Kasumi-1 (cell line): ENCODE results near the gene FAM81A.
"Not testable (repeated sequence)": the region's sequence is repeated elsewhere in the genome, so short reads cannot be mapped to it uniquely, and the experiment has no call there.

Experiments used
- DNase-seq, 2 experiments: peaks; one replicate each; lab custom pipeline; 2025; lab: John Stamatoyannopoulos, UW

Gene FAM81A

DNA sequence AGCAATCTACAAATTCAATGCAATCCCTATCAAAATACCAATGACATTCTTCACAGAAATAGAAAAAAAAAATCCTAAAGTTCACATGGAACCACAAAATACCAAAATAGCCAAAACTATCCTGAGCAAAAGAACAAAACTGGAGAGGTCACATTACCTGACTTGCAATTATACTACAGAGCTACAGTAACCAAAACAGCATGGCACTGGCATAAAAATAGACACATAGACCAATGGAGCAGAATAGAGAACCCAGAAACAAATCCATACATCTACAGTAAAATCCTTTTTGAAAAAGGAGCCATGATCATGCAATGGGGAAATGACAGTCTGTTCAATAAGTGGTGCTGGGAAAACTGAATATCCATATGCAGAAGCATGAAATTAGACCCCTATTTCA, 51.5 kb downstream of the FAM81A start:
- DNase-seq: not testable (repeated sequence)

- DNase-seq: no peak
Measured at GRCh38 chr15:59491062-59491461, 53.1 kb downstream of the FAM81A start.

- DNase-seq: peak; percentile 45 to 61
Measured at GRCh38 chr15:59492389-59493377, 54.7 kb downstream of the FAM81A start.

- peak; percentile 5 to 23 for DNase-seq
Measured at GRCh38 chr15:59501597-59501996, 63.6 kb downstream of the FAM81A start.

DNA sequence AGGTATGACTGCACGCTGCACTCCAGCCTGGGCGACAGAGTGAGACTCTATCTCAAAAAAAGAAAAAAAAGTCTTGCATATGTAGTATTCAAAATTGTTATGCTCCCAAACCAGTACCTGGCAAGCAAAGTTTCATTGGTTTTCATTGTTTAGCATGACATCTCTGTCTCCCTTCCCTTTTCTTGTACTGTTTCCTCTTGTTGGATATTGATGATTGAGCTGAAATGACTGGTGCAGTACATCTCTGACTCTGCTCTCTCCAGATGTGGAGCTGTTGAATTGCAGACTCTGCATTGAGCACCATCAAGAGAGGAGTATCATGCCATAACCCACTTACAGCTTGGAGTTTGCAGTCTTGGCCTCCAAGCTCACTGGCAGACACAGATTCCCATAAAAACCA, 77.2 kb downstream of the FAM81A start:
- no peak for DNase-seq

- no peak for DNase-seq
Measured at GRCh38 chr15:59516655-59517461, 78.9 kb downstream of the FAM81A start.

DNA sequence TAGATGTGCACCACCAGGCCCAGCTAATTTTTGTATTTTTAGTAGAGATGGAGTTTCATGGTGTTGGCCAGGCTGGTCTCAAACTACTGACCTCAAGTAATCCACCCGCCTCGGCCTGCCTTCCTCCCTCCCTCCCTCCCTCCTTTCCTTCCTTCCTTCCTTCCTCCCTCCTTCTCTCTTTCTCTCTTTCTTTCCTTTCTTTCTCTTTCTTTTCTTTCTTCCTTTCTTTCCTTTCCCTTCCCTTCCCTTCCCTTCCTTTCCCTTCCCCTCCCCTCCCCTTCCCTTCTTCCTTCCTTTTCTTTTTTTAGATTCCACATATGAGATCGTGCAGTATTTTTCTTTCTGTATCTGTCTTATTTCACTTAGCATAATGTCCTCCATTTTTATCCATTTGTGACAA, 81.3 kb downstream of the FAM81A start:
- DNase-seq: no peak

DNA sequence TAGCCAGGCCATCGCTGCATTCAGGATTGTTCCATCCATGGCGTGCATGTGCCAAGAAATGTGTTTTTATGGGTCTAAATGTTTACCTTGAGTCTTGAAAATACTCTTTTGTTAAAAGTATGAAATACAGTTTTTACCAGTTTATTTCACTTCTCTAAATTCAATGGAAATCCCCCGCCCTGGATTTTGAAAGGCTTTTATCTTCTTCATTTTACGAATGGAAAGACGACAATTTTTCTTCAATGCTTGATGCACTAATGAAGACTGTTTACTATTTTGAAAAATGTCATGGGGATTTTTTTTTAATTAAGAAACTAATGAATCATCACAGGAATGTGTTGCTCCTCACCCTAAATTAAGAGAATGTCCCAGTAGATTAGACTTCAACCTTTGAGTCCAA, 83.5 kb downstream of the FAM81A start:
- no peak for DNase-seq

- DNase-seq: no peak
Measured at GRCh38 chr15:59522988-59523461, 85.0 kb downstream of the FAM81A start.

- DNase-seq: no peak
Measured at GRCh38 chr15:59523702-59524101, 85.7 kb downstream of the FAM81A start.

- no peak for DNase-seq
Measured at GRCh38 chr15:59524331-59524731, 86.3 kb downstream of the FAM81A start.

DNA sequence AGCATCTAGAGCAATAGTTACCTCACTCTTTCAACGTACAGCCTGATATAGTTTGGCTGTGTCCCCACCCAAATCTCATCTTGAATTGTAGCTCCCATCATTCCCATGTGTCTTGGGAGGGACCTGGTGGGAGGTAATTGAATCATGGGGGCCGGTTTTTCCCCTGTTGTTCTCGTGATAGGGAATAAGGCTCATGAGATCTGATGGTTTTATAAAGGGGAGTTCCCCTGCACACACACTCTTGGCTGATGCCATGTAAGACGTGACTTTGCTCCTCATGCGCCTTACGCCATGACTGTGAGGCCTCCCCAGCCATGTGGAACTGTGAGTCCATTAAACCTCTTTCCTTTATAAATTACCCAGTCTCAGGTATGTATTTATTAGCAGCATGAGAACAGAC, 88.5 kb downstream of the FAM81A start:
- DNase-seq: not testable (repeated sequence)

GRCh38 chr15:59528429-59528828, 90.4 kb downstream of the FAM81A start:
- no peak for DNase-seq

- DNase-seq: peak; percentile 66 to 70
Measured at GRCh38 chr15:59528961-59529402, 91.0 kb downstream of the FAM81A start.

GRCh38 chr15:59531066-59531675, 93.2 kb downstream of the FAM81A start:
- peak in 1 of 2 experiments; percentile 32 for DNase-seq

- peak; percentile 49 to 70 for DNase-seq
Measured at GRCh38 chr15:59532770-59533379, 94.9 kb downstream of the FAM81A start.

- DNase-seq: no peak
Measured at GRCh38 chr15:59536553-59536952, 98.6 kb downstream of the FAM81A start.

GRCh38 chr15:59537403-59537802, 99.4 kb downstream of the FAM81A start:
- no peak for DNase-seq

- DNase-seq: no peak
Measured at GRCh38 chr15:59538494-59538893, 100.5 kb downstream of the FAM81A start.

DNA sequence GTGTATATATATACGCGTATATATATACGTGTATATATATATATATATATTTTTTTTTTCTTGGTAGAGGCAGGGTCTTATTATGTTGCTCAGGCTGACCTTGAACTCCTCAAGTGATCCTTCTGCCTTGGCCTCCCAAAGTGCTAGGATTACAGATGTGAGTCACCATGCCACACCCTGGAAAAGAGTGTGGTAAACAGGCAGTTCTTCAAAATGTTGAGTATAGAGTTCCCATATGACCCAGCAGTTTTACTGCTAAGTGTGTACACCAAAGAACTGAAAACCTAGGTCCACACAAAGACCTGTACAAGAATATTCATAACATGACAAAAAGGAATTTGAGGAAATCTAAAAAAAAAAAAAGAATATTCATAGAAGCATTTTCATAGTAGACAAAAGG, 101.8 kb downstream of the FAM81A start:
- DNase-seq: no peak

- DNase-seq: no peak
Measured at GRCh38 chr15:59540654-59541053, 102.7 kb downstream of the FAM81A start.

- no peak for DNase-seq
Measured at GRCh38 chr15:59541750-59542149, 103.8 kb downstream of the FAM81A start.
